Omental fat pad (tissue), 4 donors: Measurements from ENCODE around the gene PCAT6. TPM values are rescaled to one million over a fixed set of nuclear protein-coding genes. Genes with fewer than 3 reads are reported as not detected.

Experiments used
- ATAC-seq: fragments of 150-250 bp; one replicate; pipeline ENCODE4 v1.9.1; 2016; ENCODE audit warnings: mild to moderate bottlenecking, moderate library complexity; ENCODE audit not compliant: low FRiP score
- DNase-seq: peaks from one replicate; pipeline ENCODE4 v3.0.0-alpha.2; 2019; ENCODE audit warnings: low spot score
- total RNA-seq, 4 donors: library from RNA; depleted of rRNA; stranded (reverse); fragments of >200 nt; gene quantifications; one replicate each; pipeline ENCODE4 v1.1.0, GENCODE V29; 2016
- TF ChIP-seq, protein P1 (sequence below), 3 donors: fragments of 450-650 bp; IDR thresholded peaks; one replicate each; pipeline ENCODE4 v1.5.1; 2016 to 2017; ENCODE audit warnings: antibody characterized with exemption in 3 of 3, mild to moderate bottlenecking in 3 of 3, moderate library complexity in 2 of 3

PCAT6 gene
- total RNA-seq, 4 donors from 2014 or later, result not detected

DNA sequence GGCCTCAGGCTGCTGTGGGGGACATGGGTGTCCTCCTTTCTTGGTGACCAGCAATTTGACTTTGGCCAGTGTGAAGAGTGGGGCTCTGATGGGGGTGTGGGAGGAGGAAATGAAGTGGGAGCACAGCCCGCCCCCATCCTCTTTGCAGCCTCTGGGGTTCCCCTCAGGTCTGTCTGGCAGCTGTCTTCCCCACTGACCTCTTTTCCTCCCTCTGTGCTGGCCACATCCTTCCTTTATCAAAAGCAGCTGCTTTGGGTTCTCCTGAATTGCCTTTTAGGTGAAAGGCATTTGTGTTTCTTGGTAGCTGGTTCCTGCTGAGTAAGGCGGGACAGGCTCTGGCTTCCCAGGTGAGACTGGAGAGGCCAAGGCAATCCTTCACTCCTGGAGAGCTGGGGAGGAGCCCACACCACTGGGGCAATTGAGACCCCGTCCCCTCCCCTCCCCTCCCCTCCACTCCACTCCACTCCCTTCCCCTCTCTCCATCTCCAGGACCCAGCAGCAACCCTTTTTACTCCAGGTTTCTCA, 24.9 kb downstream of the PCAT6 start:
- no peak for ATAC-seq
- TF ChIP-seq, protein P1, sequence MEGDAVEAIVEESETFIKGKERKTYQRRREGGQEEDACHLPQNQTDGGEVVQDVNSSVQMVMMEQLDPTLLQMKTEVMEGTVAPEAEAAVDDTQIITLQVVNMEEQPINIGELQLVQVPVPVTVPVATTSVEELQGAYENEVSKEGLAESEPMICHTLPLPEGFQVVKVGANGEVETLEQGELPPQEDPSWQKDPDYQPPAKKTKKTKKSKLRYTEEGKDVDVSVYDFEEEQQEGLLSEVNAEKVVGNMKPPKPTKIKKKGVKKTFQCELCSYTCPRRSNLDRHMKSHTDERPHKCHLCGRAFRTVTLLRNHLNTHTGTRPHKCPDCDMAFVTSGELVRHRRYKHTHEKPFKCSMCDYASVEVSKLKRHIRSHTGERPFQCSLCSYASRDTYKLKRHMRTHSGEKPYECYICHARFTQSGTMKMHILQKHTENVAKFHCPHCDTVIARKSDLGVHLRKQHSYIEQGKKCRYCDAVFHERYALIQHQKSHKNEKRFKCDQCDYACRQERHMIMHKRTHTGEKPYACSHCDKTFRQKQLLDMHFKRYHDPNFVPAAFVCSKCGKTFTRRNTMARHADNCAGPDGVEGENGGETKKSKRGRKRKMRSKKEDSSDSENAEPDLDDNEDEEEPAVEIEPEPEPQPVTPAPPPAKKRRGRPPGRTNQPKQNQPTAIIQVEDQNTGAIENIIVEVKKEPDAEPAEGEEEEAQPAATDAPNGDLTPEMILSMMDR (IDR thresholded peaks at IDR 0.05), result no peak
- DNase-seq, result no peak

DNA sequence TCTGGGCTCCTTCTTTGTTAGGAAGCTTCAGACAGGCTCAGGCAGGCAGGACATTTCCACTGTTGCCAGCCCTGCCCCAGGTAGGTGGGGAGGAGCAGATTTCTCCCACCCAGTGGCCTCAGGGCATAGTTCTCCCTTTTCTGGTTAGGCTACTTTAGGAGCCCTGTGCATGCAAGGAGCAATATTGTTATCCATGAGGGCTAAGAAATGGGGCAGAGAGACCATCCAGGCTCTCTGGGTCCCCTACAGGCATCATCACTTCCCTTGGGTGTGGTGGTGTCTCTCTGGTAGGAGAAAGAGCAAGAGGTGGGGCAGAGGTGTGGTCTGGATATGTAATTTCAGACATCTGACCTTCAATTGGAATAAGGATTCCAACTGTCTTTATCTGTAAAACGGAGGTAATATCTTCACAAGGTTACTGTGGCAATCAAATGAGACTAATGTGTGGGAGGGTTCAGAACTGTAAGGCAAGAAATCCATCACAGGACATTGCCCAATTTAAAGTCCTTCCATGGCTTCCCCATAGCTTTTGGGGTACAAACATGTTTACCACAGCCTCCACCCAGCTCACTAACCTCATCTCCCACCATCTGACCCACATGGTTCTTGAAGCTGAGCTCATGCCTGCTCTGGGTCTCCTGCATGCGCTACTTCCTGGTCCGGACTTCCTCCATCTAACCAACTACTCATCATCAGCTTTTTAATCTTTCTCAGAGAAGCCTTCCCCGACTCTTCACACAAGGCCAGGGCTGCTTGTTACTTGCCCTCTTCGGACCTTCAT, 26.1 kb downstream of the PCAT6 start:
- TF ChIP-seq, protein P1 (IDR thresholded peaks at IDR 0.05), result no peak
- ATAC-seq (no peak), DNase-seq (no peak)

DNA sequence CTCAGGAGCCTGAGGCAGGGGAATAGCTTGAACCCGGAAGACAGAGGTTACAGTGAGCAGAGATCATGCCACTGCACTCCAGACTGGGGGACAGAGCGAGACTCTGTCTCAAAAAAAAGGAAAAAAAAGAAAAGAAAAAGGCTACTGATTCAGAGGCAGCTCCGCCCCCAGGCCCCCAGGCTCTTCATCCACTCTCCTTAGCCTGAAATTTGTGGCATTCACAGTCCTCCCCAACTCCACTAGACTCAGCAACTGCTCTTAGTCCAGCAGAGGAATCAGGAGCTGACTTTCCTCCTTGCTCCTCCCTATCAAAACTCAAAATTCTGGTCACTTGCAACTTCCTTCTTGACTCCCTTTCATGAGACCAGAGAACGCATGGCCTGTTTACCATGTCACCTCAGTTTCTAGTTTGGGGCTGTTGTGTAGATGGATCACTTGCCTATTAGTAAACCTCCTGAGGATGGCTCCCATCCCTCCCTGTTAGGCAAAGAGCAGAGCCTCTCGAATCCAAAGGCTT, 27.1 kb downstream of the PCAT6 start:
- ATAC-seq (no peak), DNase-seq (no peak)
- TF ChIP-seq, protein P1 (IDR thresholded peaks at IDR 0.05), result no peak

DNA sequence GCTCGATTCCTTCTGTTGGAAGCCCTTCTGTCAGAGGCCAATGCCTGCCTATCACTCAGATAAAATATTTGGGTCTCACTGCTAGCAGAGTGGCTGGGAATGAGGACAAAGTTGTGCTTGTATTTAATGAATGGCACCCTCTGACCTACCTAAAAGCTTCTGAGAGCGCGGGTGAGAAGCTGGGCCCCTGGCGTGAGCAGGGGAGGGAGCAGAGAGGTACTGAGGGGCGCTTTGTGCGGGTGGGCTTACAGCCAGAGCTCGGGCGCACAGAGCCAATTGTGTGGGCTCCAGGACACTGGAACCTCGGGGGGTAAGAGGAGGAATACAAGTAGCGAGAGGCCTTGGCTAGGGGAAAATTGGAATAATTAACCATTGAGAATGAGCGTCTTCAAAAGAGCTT, 32.3 kb downstream of the PCAT6 start:
- ATAC-seq, result no peak

DNA sequence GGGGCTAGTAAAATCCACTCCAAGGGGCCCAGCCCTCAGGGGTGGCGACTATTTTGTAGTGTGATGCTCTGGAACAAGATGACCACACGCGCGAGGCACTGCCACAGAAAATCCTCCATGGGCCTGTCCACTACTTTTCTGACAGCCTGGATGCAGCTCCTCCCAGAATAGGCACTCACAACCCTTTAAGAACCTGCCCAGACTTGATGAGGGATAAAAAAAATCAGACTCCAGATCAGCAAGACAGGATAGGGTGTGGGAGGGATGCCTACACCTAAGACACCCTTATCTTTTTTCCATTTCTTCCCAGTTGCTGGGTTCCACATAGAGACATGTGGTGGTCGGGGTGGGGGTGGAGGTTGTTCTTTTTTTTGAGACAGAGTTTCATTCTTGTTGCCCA, 33.5 kb downstream of the PCAT6 start:
- no peak for DNase-seq
- TF ChIP-seq, protein P1 (IDR thresholded peaks at IDR 0.05), result no peak

More for the DNA sequence above, 32.3 kb downstream of the PCAT6 start:
- DNase-seq, result no peak
- TF ChIP-seq, protein P1 (IDR thresholded peaks at IDR 0.05), result no peak

DNA sequence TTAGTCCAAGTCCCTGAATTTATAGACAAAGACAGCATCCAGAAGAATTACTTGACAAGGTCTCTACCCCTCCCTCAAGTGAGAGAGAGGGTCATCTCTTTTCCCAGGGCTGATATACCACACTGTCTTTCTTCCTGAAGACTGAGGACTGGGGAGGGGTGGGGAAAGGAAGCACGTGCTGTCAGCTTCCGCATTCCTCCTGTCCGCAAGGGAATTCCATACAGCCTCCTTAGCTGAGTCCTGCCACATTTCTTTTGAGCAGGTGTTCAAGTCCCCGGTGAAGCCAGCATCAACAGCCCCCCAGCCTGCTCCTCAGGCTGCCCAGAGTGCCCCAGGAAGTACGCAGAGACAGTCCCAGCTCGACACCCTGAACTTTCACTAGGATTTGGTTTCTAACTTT, 34.2 kb downstream of the PCAT6 start:
- TF ChIP-seq, protein P1 (IDR thresholded peaks at IDR 0.05), result no peak
- ATAC-seq (no peak), DNase-seq (no peak)

More for the DNA sequence above, 33.5 kb downstream of the PCAT6 start:
- no peak for ATAC-seq

DNA sequence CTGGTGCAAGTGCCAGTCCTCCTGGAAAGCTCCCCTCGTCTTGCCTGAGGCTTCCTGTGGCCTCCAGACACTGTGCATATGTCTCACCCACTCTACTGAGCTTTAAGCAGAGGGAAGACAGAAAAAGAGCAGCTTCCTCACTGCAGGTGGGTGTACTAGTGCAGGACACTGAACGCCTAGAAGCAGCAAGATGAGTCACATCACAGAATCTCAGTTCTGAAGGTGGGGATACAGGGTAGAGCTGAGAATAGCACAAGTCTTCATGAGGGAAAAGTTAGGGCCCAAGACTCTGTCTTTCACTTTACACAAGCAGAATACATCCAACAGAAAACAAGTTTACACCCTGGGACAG, 37.4 kb downstream of the PCAT6 start:
- DNase-seq, result no peak
- TF ChIP-seq, protein P1 (IDR thresholded peaks at IDR 0.05), result no peak

More for the DNA sequence above, 37.4 kb downstream of the PCAT6 start:
- ATAC-seq, result no peak
